Measurements from ENCODE around the gene TMEM178B. TPM values are rescaled to one million over a fixed set of nuclear protein-coding genes. Genes with fewer than 3 reads are reported as not detected.

Gene TMEM178B
- total and polyA plus RNA-seq, 2 experiments from 2014 or later: 0.24 to 0.30 TPM

DNA sequence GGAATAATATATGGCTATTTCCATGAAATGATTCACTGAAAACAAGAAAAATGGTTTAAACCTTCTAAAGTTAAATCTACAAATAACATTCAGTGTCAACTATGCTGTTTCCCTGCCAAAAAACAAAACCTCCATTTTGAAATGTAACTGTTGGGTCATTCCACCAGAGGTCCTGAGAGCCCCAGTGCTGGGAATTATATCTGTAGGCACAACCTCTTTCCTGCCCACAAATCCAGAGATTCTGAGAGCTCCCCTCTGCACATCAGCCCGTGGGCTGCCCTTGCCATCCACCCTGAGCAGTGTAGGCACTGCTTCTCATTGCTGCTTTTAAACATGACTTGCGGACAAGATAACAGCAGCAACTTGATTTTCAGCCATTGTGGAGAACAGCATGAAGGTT, 198.6 kb downstream of the TMEM178B start:
- Histone ChIP-seq H3K9me3 (ENCODE audit: low read depth) (no peaks in the 10 kb centered on the region), H3K4me1 (ENCODE audit: insufficient read depth) (no peaks in the 10 kb centered on the region), H3K4me3 (no peak overlapping the region), H2AFZ (no peak overlapping the region), H3K27ac (no peak overlapping the region), H3K27me3 (no peaks in the 10 kb centered on the region), H4K20me1 (ENCODE audit: insufficient read depth, poor library complexity, severe bottlenecking) (no peaks in the 10 kb centered on the region), H3K36me3 (replicated peaks; ENCODE audit: insufficient read depth, low read depth) (no peaks in the 10 kb centered on the region), H3K9me2 (replicated peaks; ENCODE audit: insufficient read depth) (no peaks in the 10 kb centered on the region), H3K79me2 (no peaks in the 10 kb centered on the region), H3K4me2 (no peak overlapping the region)
- no peak for TF ChIP-seq EZH2phosphoT487 (IDR thresholded peaks at IDR 0.05; ENCODE audit: low read depth, severe bottlenecking, unreplicated experiment)
- TF ChIP-seq, protein P1, sequence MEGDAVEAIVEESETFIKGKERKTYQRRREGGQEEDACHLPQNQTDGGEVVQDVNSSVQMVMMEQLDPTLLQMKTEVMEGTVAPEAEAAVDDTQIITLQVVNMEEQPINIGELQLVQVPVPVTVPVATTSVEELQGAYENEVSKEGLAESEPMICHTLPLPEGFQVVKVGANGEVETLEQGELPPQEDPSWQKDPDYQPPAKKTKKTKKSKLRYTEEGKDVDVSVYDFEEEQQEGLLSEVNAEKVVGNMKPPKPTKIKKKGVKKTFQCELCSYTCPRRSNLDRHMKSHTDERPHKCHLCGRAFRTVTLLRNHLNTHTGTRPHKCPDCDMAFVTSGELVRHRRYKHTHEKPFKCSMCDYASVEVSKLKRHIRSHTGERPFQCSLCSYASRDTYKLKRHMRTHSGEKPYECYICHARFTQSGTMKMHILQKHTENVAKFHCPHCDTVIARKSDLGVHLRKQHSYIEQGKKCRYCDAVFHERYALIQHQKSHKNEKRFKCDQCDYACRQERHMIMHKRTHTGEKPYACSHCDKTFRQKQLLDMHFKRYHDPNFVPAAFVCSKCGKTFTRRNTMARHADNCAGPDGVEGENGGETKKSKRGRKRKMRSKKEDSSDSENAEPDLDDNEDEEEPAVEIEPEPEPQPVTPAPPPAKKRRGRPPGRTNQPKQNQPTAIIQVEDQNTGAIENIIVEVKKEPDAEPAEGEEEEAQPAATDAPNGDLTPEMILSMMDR (IDR thresholded peaks at IDR 0.05; ENCODE audit: poor library complexity): no peak
- no peak for TF ChIP-seq EZH2 (IDR thresholded peaks at IDR 0.05; ENCODE audit: borderline replicate concordance)
- 68% methylated on average over 2 of the region's 2 CpGs for WGBS (ENCODE audit: low lambda C conversion rate, missing lambda C conversion rate)
- no peak for DNase-seq (ENCODE audit: low spot score)

DNA sequence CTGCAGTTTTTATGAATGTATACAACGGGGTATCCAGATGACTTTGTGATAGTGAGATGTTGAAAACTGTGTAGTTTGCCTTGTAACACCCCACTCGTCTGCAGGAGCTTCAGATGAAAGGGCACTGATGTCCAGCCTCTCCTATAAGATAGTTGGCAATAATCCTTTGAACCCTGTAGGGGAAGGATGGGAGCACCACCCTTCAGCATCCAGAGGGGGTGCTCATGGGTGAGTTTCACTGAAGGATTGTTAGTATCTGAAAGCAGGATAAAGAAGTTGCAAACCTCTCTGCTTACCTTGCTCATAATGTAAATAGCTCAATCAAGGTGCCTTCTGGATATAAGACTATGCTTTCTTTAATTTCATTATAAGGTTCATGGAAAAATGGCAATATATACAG, 201.5 kb downstream of the TMEM178B start:
- Histone ChIP-seq H2AFZ (no peak overlapping the region), H3K4me3 (no peak overlapping the region), H3K9me3 (ENCODE audit: low read depth) (no peaks in the 10 kb centered on the region), H3K79me2 (no peaks in the 10 kb centered on the region), H4K20me1 (ENCODE audit: insufficient read depth, poor library complexity, severe bottlenecking) (no peaks in the 10 kb centered on the region), H3K27ac (no peak overlapping the region), H3K27me3 (no peaks in the 10 kb centered on the region), H3K4me1 (ENCODE audit: insufficient read depth) (no peaks in the 10 kb centered on the region), H3K9me2 (replicated peaks; ENCODE audit: insufficient read depth) (no peaks in the 10 kb centered on the region), H3K36me3 (replicated peaks; ENCODE audit: insufficient read depth, low read depth) (no peaks in the 10 kb centered on the region), H3K4me2 (no peak overlapping the region)
- 64% methylated on average over 2 of the region's 2 CpGs for WGBS (ENCODE audit: low lambda C conversion rate, missing lambda C conversion rate)
- no peak for DNase-seq (ENCODE audit: low spot score)
- TF ChIP-seq, protein P1 (IDR thresholded peaks at IDR 0.05; ENCODE audit: poor library complexity): no peak
- TF ChIP-seq EZH2phosphoT487 (IDR thresholded peaks at IDR 0.05; ENCODE audit: low read depth, severe bottlenecking, unreplicated experiment) (no peak), EZH2 (IDR thresholded peaks at IDR 0.05; ENCODE audit: borderline replicate concordance) (no peak)

DNA sequence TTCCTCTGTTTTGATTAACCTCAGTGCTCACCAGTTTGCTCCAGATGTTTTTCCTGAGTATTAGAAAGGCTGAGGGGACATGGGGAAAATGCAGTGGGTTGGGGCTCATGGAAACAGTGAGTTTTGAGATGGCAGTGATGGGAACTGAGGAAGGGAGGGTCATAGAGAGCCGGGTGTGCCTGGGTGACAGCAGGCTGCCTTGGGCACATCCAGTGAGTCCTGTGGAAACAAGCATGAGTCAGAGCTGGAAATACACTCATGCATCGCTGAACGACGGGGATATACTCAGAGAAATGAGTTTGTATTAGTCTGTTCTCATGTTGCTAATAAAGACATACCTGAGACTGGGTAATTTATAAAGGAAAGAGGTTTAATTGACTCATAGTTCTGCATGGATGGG, 202.2 kb downstream of the TMEM178B start:
- H3K79me2 ChIP-seq: no peaks in the 10 kb centered on the region
- WGBS (ENCODE audit: low lambda C conversion rate, missing lambda C conversion rate): 78% methylated on average over 4 of the region's 4 CpGs

More for the DNA sequence above, 202.2 kb downstream of the TMEM178B start:
- Histone ChIP-seq H3K9me2 (replicated peaks; ENCODE audit: insufficient read depth) (no peaks in the 10 kb centered on the region), H3K4me2 (no peak overlapping the region), H2AFZ (no peak overlapping the region), H3K4me3 (no peak overlapping the region), H3K9me3 (ENCODE audit: low read depth) (no peaks in the 10 kb centered on the region), H4K20me1 (ENCODE audit: insufficient read depth, poor library complexity, severe bottlenecking) (no peaks in the 10 kb centered on the region), H3K36me3 (replicated peaks; ENCODE audit: insufficient read depth, low read depth) (no peaks in the 10 kb centered on the region), H3K27me3 (no peaks in the 10 kb centered on the region), H3K4me1 (ENCODE audit: insufficient read depth) (no peaks in the 10 kb centered on the region), H3K27ac (no peak overlapping the region)
- no peak for DNase-seq (ENCODE audit: low spot score)
- TF ChIP-seq EZH2phosphoT487 (IDR thresholded peaks at IDR 0.05; ENCODE audit: low read depth, severe bottlenecking, unreplicated experiment) (no peak), EZH2 (IDR thresholded peaks at IDR 0.05; ENCODE audit: borderline replicate concordance) (no peak)
- TF ChIP-seq, protein P1 (IDR thresholded peaks at IDR 0.05; ENCODE audit: poor library complexity): no peak
